Erythroblast (primary cell): ENCODE results near the gene BMP6.

Experiments
- GATA1 ChIP-seq: IDR thresholded peaks from 2 replicates; pipeline ENCODE4 v1.6.1; 2011; ENCODE audit warnings: low read depth, mild to moderate bottlenecking, control low read depth, low read length, moderate library complexity
- POLR2A ChIP-seq: IDR thresholded peaks from 2 replicates; pipeline ENCODE4 v1.6.1; 2011; ENCODE audit warnings: mild to moderate bottlenecking, low read length

GRCh38 chr6:7730784-7731227, 4.9 kb downstream of the BMP6 start:
- TF ChIP-seq POLR2A (no peak), GATA1 (no peak)
